ENCODE data around the gene CD44. TPM values are rescaled to one million over a fixed set of nuclear protein-coding genes. Genes with fewer than 3 reads are reported as not detected.

Gene CD44
- total RNA-seq, 1 experiment from 2014 or later, result 6.1 TPM

- H3K4me3 Mint-ChIP-seq, result no peak overlapping the region; a peak in 1 of 5 replicates
- Histone ChIP-seq H3K4me1 (ENCODE audit: insufficient read depth, low read length) (peaks cover 8% of the 10 kb centered on the region; the same call in 1 of the 2 replicates), H2BK15ac (ENCODE audit: low read depth, low read length) (no peak overlapping the region), H3T11ph (ENCODE audit: low read length) (no peak overlapping the region), H3K4ac (ENCODE audit: low read depth, low read length) (no peak overlapping the region), H4K20me1 (ENCODE audit: control insufficient read depth, insufficient read depth, insufficient read length) (no peaks in the 10 kb centered on the region), H2AK5ac (ENCODE audit: insufficient read length, low read length) (no peak overlapping the region), H4K5ac (ENCODE audit: insufficient read length, low read depth, low read length) (no peak overlapping the region), H2BK12ac (ENCODE audit: insufficient read length, low read depth, low read length) (no peak overlapping the region), H3K9ac (ENCODE audit: extremely low read depth, insufficient read length, low read length) (no peak overlapping the region), H4K91ac (ENCODE audit: insufficient read length, low read depth, low read length) (no peak overlapping the region), H3K23ac (ENCODE audit: insufficient read length, low read depth, low read length) (no peak overlapping the region), H4K8ac (replicated peaks; ENCODE audit: insufficient read length, low read depth, low read length) (no peak overlapping the region), H3K9me3 (ENCODE audit: control insufficient read depth, low read depth, low read length) (no peaks in the 10 kb centered on the region), H3K27ac (ENCODE audit: insufficient read length, low read depth, low read length) (no peak overlapping the region), H3K79me1 (ENCODE audit: insufficient read depth, low read depth, low read length, poor library complexity, severe bottlenecking) (no peaks in the 10 kb centered on the region), H3K18ac (ENCODE audit: insufficient read length, low read depth, low read length) (no peak overlapping the region), H3K27me3 (ENCODE audit: insufficient read depth, low read length) (no peaks in the 10 kb centered on the region), H2BK120ac (ENCODE audit: low read depth, low read length, poor library complexity, severe bottlenecking) (no peak overlapping the region), H2AFZ (ENCODE audit: low read length) (no peak overlapping the region), H3K56ac (ENCODE audit: insufficient read length, low read depth, low read length) (no peak overlapping the region), H2BK5ac (ENCODE audit: insufficient read length, low read length) (no peak overlapping the region), H3K23me2 (ENCODE audit: insufficient read length, low read depth, low read length, poor library complexity, severe bottlenecking) (no peaks in the 10 kb centered on the region), H2BK20ac (ENCODE audit: low read depth, low read length, poor library complexity, severe bottlenecking) (no peak overlapping the region), H3K14ac (ENCODE audit: insufficient read depth, low read length) (no peak overlapping the region), H3K4me2 (ENCODE audit: insufficient read depth, insufficient read length, low read length) (no peak overlapping the region), H3K79me2 (ENCODE audit: insufficient read depth, low read length) (no peaks in the 10 kb centered on the region; the same call in 1 of the 2 replicates)
- no peak overlapping the region for H3K27ac Mint-ChIP-seq
- H3K36me3 Mint-ChIP-seq (ENCODE audit: insufficient read depth in 1 of 3, low read depth in 3 of 3), result no peaks in the 10 kb centered on the region; a peak in 1 of 7 replicates
- H3K27me3 Mint-ChIP-seq (ENCODE audit: low read depth), result peaks cover 10% of the 10 kb centered on the region
- no CpG with 5 or more reads among the region's 3 CpGs for WGBS (ENCODE audit: extremely low coverage, insufficient read length, low lambda C conversion rate)
- TF ChIP-seq CTCF (conservative IDR thresholded peaks at IDR 0.05), result no peak
- peaks cover 25 to 26% of the 10 kb centered on the region in 2 experiments for H3K4me1 Mint-ChIP-seq
- H3K9me3 Mint-ChIP-seq, result no peaks in the 10 kb centered on the region
- DNase-seq, result no peak
These were observed 13.6 kb downstream of the CD44 start for GRCh38 chr11:35152575-35152974.
